Lower leg skin (tissue), 4 donors: ENCODE data around the gene SNX10. TPM values are rescaled to one million over a fixed set of nuclear protein-coding genes. Genes with fewer than 3 reads are reported as not detected.

ENCODE experiments used
- DNase-seq, 2 donors: peaks; one replicate each; pipeline ENCODE4 v3.0.0-alpha.2; 2019; ENCODE audit warnings: low spot score in 2 of 2
- H3K4me3 ChIP-seq: fragments of 200-600 bp; sonication (generic); 2 replicates; pipeline ENCODE4 v1.5.1; 2017; ENCODE audit warnings: mild to moderate bottlenecking, low read depth; ENCODE audit not compliant: poor library complexity, severe bottlenecking
- CTCF ChIP-seq, 3 donors: fragments of 450-650 bp; IDR thresholded peaks; one replicate each; pipeline ENCODE4 v1.5.1; 2016; ENCODE audit warnings: antibody characterized with exemption in 3 of 3, mild to moderate bottlenecking in 3 of 3, moderate library complexity in 2 of 3
- POLR2A ChIP-seq, 2 donors: fragments of 450-650 bp; IDR thresholded peaks; one replicate each; pipeline ENCODE4 v1.6.1; 2016 to 2017; ENCODE audit warnings: antibody characterized with exemption in 2 of 2, mild to moderate bottlenecking in 1 of 2, moderate library complexity in 1 of 2
- WGBS, 2 donors: methylation state at CpG; one replicate each; pipeline ENCODE4 v1.1.5; 2018; 5-methylcytosine and 5-hydroxymethylcytosine counted together
- intact Hi-C: fragments of 100-400 bp; cut with DNase I; formaldehyde crosslinking; loops from one replicate; pipeline ENCODE4 v1.15.0; 2023; ENCODE audit warnings: low total_unique reads
- total RNA-seq, 4 donors: library from RNA; depleted of rRNA; stranded (reverse); fragments of >200 nt; gene quantifications; one replicate each; pipeline ENCODE4 v1.1.0, GENCODE V29; 2016

Gene SNX10
- total RNA-seq, 4 donors from 2014 or later, result 2.0 to 10.0 (median 3.8) TPM

GRCh38 chr7:26399736-26400135, 108.1 kb downstream of the SNX10 start:
- no peak for DNase-seq
- TF ChIP-seq POLR2A (IDR thresholded peaks at IDR 0.05), result no peak
- no peak for TF ChIP-seq CTCF (IDR thresholded peaks at IDR 0.05)
- 96 to 100% methylated on average over 1 of the region's 1 CpG for WGBS, 2 donors
- no peak overlapping the region for H3K4me3 ChIP-seq
- intact Hi-C loops, result no loop called here

DNA sequence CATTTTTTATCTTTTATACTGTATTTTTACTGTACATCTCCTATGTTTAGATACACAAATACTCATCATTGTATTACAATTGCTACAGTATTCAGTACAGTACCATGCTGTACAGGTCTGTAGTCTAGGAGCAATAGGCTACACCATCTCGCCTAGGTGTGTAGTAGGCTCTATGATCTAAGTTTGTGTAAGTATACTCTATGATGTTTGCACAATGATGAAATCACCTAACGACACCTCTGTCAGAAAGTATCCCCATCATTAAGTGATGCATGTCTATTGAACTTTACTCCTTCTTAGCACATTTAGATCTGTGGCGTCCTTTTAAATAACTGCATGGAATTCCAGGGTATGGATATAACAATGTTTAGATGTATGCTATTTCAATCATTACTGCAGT, 112.0 kb downstream of the SNX10 start:
- no peak overlapping the region for H3K4me3 ChIP-seq
- intact Hi-C loops, result no loop called here
- 95 to 97% methylated on average over 3 of the region's 3 CpGs for WGBS, 2 donors
- TF ChIP-seq CTCF (IDR thresholded peaks at IDR 0.05) (no peak), POLR2A (IDR thresholded peaks at IDR 0.05) (no peak)
- no peak for DNase-seq

GRCh38 chr7:26404189-26404996, 112.7 kb downstream of the SNX10 start:
- H3K4me3 ChIP-seq, result no peak overlapping the region
- intact Hi-C loops, result no loop called here
- TF ChIP-seq CTCF (IDR thresholded peaks at IDR 0.05) (no peak), POLR2A (IDR thresholded peaks at IDR 0.05) (no peak)
- WGBS, 2 donors, result 91 to 92% methylated on average over 10 of the region's 10 CpGs
- no peak for DNase-seq

GRCh38 chr7:26406433-26406832, 114.8 kb downstream of the SNX10 start:
- TF ChIP-seq POLR2A (IDR thresholded peaks at IDR 0.05), result no peak
- no peak for TF ChIP-seq CTCF (IDR thresholded peaks at IDR 0.05)
- 90 to 95% methylated on average over 2 of the region's 2 CpGs for WGBS, 2 donors
- DNase-seq, result no peak
- intact Hi-C loops, result no loop called here
- H3K4me3 ChIP-seq, result no peak overlapping the region

GRCh38 chr7:26409661-26410547, 118.2 kb downstream of the SNX10 start:
- H3K4me3 ChIP-seq, result no peak overlapping the region
- intact Hi-C loops, result no loop called here
- WGBS, 2 donors, result 90 to 94% methylated on average over 5 of the region's 5 CpGs
- DNase-seq, result no peak
- TF ChIP-seq CTCF (IDR thresholded peaks at IDR 0.05) (no peak), POLR2A (IDR thresholded peaks at IDR 0.05) (no peak)
